ENCODE measurements around the gene CRYGD. TPM values are rescaled to one million over a fixed set of nuclear protein-coding genes. Genes with fewer than 3 reads are reported as not detected.

CRYGD gene
- total and polyA plus RNA-seq, 11 donors = not detected

DNA sequence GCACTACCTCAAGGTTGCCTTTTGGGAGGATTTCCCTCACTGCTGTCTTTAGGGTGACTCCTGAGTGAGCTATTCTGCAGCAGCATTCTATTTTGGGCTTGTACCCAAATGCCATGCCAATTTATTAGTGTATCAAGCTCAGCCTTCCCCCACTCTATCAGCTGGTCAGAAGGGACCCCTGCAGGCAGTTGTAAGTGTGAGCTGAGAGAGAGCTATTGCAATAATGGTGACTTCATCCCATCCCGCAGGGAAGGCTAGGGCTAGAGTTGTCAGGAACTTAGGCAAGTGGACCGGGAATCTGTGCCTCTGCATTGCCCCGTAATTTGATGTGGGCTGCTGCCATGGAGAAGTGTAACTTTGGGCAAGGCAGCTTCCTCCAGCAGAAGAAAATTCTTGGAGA is 23.4 kb upstream of the CRYGD start:
- 68 to 84% (median 74%) methylated on average over 3 of the region's 3 CpGs for WGBS, 4 donors
- no peaks in the 10 kb centered on the region for H3K4me1 ChIP-seq
- no peak overlapping the region for H3K4me3 ChIP-seq
- no peak for ATAC-seq
- intact Hi-C loops (cut with DNase I) = no loop called here
- H3K27me3 ChIP-seq = no peaks in the 10 kb centered on the region
- no peak overlapping the region for H3K27ac ChIP-seq
- peaks cover 0 to 7% (median 0%) of the 10 kb centered on the region in 12 donors for H3K9me3 ChIP-seq
- TF ChIP-seq, protein P1, sequence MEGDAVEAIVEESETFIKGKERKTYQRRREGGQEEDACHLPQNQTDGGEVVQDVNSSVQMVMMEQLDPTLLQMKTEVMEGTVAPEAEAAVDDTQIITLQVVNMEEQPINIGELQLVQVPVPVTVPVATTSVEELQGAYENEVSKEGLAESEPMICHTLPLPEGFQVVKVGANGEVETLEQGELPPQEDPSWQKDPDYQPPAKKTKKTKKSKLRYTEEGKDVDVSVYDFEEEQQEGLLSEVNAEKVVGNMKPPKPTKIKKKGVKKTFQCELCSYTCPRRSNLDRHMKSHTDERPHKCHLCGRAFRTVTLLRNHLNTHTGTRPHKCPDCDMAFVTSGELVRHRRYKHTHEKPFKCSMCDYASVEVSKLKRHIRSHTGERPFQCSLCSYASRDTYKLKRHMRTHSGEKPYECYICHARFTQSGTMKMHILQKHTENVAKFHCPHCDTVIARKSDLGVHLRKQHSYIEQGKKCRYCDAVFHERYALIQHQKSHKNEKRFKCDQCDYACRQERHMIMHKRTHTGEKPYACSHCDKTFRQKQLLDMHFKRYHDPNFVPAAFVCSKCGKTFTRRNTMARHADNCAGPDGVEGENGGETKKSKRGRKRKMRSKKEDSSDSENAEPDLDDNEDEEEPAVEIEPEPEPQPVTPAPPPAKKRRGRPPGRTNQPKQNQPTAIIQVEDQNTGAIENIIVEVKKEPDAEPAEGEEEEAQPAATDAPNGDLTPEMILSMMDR (IDR thresholded peaks at IDR 0.05) = no peak
- no peak for TF ChIP-seq POLR2A (IDR thresholded peaks at IDR 0.05)
- no peak for DNase-seq
- H3K36me3 ChIP-seq = no peaks in the 10 kb centered on the region

DNA sequence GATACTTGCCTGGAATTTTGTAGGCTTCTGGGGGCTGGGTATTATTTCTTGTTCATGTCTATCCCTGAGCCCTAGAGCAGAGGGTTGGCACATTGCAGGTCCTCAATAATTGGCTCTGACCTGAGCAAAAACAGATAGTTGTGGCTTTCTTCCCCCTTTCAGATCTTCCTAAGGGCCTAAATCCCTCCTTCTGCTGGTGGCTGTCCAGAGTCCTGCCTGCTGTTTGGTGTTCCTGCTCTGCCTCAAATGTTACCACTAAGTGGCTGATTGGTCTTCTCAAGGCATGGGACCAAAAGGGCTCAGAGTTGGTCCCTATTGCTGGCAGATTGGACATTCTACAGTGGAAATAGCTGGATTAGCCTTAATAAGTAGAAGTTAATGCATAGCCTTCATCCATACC is 22.7 kb upstream of the CRYGD start:
- Histone ChIP-seq H3K9me3 (peaks cover 0 to 7% (median 0%) of the 10 kb centered on the region in 12 donors), H3K36me3 (no peaks in the 10 kb centered on the region), H3K4me3 (no peak overlapping the region), H3K27me3 (no peaks in the 10 kb centered on the region), H3K27ac (no peak overlapping the region), H3K4me1 (no peaks in the 10 kb centered on the region)
- ATAC-seq (no peak), DNase-seq (no peak)
- intact Hi-C loops (cut with DNase I) = no loop called here
- TF ChIP-seq, protein P1 (IDR thresholded peaks at IDR 0.05) = no peak
- TF ChIP-seq POLR2A (IDR thresholded peaks at IDR 0.05) = no peak

DNA sequence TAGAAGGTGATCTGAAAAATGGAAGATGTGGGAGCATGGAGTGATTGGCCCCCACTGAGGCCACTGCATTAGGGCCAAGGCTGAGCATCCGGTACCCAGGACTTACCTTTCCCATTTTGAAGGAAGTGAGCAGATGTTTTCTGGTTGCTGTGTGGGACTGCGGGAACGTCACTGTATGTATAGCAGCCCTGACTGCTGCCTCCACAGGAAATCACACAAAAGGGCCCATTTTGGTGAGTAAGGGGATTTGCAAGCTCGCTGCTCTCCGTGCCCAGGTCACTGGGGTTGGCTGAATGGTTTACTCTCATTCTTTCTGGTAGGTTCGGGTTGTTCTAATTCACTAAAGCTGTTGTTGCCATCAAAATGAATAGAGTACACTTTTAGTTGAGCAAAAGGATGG is 21.7 kb upstream of the CRYGD start, which contains the start of gene CRYGB:
Gene CRYGB (minus strand): TSS at position 153 of the 400 bp plus-strand sequence. CDS start 38 bp downstream, at position 115.
- intact Hi-C loops (cut with DNase I) = no loop called here
- H3K36me3 ChIP-seq = no peaks in the 10 kb centered on the region
- no peaks in the 10 kb centered on the region for H3K27me3 ChIP-seq
- DNase-seq (no peak), ATAC-seq (no peak)
- H3K27ac ChIP-seq = no peak within 1 kb of the TSS
- no peaks in the 10 kb centered on the region for H3K9me3 ChIP-seq
- H3K4me3 ChIP-seq = no peak within 1 kb of the TSS
- H3K4me1 ChIP-seq = no peaks in the 10 kb centered on the region
- WGBS, 4 donors = 58 to 82% (median 64%) methylated on average over 6 of the region's 6 CpGs
- no peak for TF ChIP-seq POLR2A (IDR thresholded peaks at IDR 0.05)
- TF ChIP-seq, protein P1 (IDR thresholded peaks at IDR 0.05) = no peak

DNA sequence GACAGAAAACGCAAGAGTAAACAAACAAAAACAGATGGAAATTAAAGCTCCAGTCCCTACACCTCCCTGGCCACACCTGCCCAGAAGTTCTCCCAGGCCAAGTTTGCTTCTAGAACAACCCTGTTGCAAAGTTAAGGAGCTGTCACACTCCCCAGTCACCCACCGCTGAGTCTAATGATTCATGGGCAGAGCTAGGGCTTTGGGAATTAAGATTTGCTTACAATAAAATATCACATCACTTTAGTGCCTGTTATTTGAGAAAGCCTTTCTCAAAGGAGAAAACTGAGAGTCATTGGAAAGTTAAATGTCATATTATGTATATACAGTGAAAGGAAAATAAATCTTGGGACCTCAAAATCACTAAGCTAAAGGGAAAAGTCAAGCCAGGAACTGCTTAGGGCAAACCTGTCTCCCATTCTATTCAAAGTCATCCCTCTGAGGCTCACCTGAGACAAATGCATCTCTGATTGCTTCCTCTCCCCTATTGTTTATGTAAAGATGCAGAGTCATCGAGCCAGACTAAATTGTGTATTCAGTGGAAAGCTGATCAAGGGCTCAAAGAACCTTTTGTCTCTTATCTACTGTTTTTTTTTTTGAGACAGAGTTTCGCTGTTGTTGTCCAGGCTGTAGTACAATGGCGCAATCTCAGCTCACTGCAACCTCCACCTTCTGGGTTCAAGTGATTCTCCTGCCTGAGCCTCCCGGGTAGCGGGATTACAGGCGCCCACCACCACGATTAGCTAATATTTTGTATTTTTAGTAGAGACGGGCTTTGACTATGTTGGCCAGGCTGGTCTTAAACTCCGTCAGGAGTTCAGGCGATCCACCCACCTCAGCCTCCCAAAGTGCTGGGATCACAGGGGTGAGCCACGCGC is 18.8 kb upstream of the CRYGD start:
- Histone ChIP-seq H3K9me3 (no peaks in the 10 kb centered on the region), H3K4me1 (no peaks in the 10 kb centered on the region), H3K27me3 (no peaks in the 10 kb centered on the region), H3K4me3 (no peak overlapping the region), H3K27ac (no peak overlapping the region), H3K36me3 (no peaks in the 10 kb centered on the region)
- WGBS, 4 donors = 56 to 84% (median 64%) methylated on average over 12 to 14 of the region's 14 CpGs
- TF ChIP-seq, protein P1 (IDR thresholded peaks at IDR 0.05) = no peak
- no peak for TF ChIP-seq POLR2A (IDR thresholded peaks at IDR 0.05)
- intact Hi-C loops (cut with DNase I) = no loop called here
- DNase-seq (no peak), ATAC-seq (no peak)

All from heart left ventricle (tissue), 16 donors.